Adipocyte (in vitro differentiated cells): ENCODE results near the gene ZNF497.

Source experiments
- DNase-seq: peaks from one replicate; pipeline ENCODE4 v3.0.0-alpha.2; 2015; ENCODE audit warnings: low read depth
- H3K27me3 ChIP-seq: replicated peaks from 2 replicates; pipeline ENCODE4 v1.7.0; 2013; ENCODE audit warnings: mild to moderate bottlenecking, low read length, moderate library complexity; ENCODE audit not compliant: control insufficient read depth, insufficient read depth
- H3K36me3 ChIP-seq: 2 replicates; pipeline ENCODE4 v1.7.0; 2013; ENCODE audit warnings: low read length, mild to moderate bottlenecking, moderate library complexity; ENCODE audit not compliant: control insufficient read depth, insufficient read depth, severe bottlenecking
- H3K4me1 ChIP-seq: 2 replicates; pipeline ENCODE4 v1.7.0; 2013; ENCODE audit warnings: mild to moderate bottlenecking, low read length, moderate library complexity; ENCODE audit not compliant: control insufficient read depth, insufficient read depth
- H3K4me3 ChIP-seq: 2 replicates; pipeline ENCODE4 v1.7.0; 2013; ENCODE audit warnings: mild to moderate bottlenecking, low read length, moderate library complexity
- H3K9ac ChIP-seq: 2 replicates; pipeline ENCODE4 v1.7.0; 2013; ENCODE audit warnings: mild to moderate bottlenecking, low read length, moderate library complexity
- H3K9me3 ChIP-seq: 2 replicates; pipeline ENCODE4 v1.7.0; 2013; ENCODE audit warnings: mild to moderate bottlenecking, low read length, moderate library complexity; ENCODE audit not compliant: control insufficient read depth

Gene ZNF497

GRCh38 chr19:58388175-58388526 lies 25.6 kb upstream of the ZNF497 start:
- H3K36me3 ChIP-seq: peaks cover 42% of the 10 kb centered on the region
- no peak for DNase-seq

GRCh38 chr19:58387338-58388174 lies 25.0 kb upstream of the ZNF497 start:
- Histone ChIP-seq H3K4me3 (peak overlapping the region; percentile 94), H3K9me3 (no peaks in the 10 kb centered on the region), H3K4me1 (peaks cover 34% of the 10 kb centered on the region), H3K27me3 (no peaks in the 10 kb centered on the region), H3K36me3 (peaks cover 36% of the 10 kb centered on the region), H3K9ac (peak overlapping the region; percentile 100)
- peak; percentile 40 for DNase-seq

More at GRCh38 chr19:58388175-58388526, 25.6 kb upstream of the ZNF497 start:
- Histone ChIP-seq H3K4me1 (peaks cover 34% of the 10 kb centered on the region), H3K27me3 (no peaks in the 10 kb centered on the region), H3K4me3 (peak overlapping the region; percentile 94), H3K9me3 (no peaks in the 10 kb centered on the region), H3K9ac (peak overlapping the region; percentile 100)

- Histone ChIP-seq H3K4me1 (peaks cover 39% of the 10 kb centered on the region), H3K4me3 (peak within 1 kb of the TSS; percentile 94), H3K36me3 (peaks cover 29% of the 10 kb centered on the region), H3K9me3 (no peaks in the 10 kb centered on the region), H3K9ac (peak within 1 kb of the TSS; percentile 100), H3K27me3 (no peaks in the 10 kb centered on the region)
- DNase-seq: peak; percentile 99
These were observed 24.2 kb upstream of the ZNF497 start, which contains the start of gene RPS5 for GRCh38 chr19:58386576-58387337. Gene RPS5, plus strand, starts transcription at chr19:58387269. Its CDS starts 869 bp downstream, at chr19:58388138.

- H3K4me1 ChIP-seq: peaks cover 40% of the 10 kb centered on the region
- peak overlapping the region; percentile 94 for H3K4me3 ChIP-seq
- H3K9me3 ChIP-seq: no peaks in the 10 kb centered on the region
- H3K9ac ChIP-seq: peak overlapping the region; percentile 100
- peaks cover 23% of the 10 kb centered on the region for H3K36me3 ChIP-seq
- no peaks in the 10 kb centered on the region for H3K27me3 ChIP-seq
- no peak for DNase-seq
These were observed 23.5 kb upstream of the ZNF497 start for GRCh38 chr19:58385891-58386575.

GRCh38 chr19:58385313-58385890 lies 22.9 kb upstream of the ZNF497 start:
- peaks cover 35% of the 10 kb centered on the region for H3K4me1 ChIP-seq
- H3K36me3 ChIP-seq: peaks cover 16% of the 10 kb centered on the region
- peak overlapping the region; percentile 94 for H3K4me3 ChIP-seq
- peak overlapping the region; percentile 100 for H3K9ac ChIP-seq
- no peaks in the 10 kb centered on the region for H3K27me3 ChIP-seq
- no peak for DNase-seq
- no peaks in the 10 kb centered on the region for H3K9me3 ChIP-seq

DNA sequence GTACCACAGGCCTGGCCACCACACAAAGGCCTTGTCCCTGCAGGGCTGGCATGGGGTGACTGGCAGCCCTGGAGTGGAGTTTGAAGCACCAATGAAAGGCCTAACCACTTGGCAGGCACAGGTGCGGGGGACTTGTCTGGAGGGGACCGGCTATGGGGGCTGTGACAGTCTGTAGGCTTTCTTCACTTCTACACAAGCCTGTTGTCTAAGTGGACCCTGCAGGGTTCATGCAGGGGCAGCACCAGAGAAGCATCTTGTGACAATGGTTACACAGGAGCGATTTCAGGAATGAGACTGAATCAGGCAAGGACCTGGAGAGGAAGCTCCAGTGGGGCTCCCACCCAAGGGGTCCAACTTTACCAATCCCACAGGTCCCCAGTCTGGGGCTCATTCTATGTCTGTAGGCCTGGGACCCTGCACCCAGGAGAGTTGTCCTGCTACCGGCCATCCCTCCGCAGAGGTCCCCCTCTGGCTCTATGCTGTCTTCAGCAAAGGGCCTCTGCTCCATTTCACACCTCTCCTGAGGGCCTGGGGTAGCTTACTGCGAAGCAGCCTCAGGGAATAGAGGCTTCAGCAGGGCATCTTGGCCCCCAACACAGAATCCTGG lies 20.5 kb upstream of the ZNF497 start:
- Histone ChIP-seq H3K36me3 (peaks cover under 1% of the 10 kb centered on the region), H3K9me3 (no peaks in the 10 kb centered on the region), H3K4me1 (peaks cover 36% of the 10 kb centered on the region), H3K27me3 (no peaks in the 10 kb centered on the region), H3K9ac (no peak overlapping the region), H3K4me3 (no peak overlapping the region)
- no peak for DNase-seq

DNA sequence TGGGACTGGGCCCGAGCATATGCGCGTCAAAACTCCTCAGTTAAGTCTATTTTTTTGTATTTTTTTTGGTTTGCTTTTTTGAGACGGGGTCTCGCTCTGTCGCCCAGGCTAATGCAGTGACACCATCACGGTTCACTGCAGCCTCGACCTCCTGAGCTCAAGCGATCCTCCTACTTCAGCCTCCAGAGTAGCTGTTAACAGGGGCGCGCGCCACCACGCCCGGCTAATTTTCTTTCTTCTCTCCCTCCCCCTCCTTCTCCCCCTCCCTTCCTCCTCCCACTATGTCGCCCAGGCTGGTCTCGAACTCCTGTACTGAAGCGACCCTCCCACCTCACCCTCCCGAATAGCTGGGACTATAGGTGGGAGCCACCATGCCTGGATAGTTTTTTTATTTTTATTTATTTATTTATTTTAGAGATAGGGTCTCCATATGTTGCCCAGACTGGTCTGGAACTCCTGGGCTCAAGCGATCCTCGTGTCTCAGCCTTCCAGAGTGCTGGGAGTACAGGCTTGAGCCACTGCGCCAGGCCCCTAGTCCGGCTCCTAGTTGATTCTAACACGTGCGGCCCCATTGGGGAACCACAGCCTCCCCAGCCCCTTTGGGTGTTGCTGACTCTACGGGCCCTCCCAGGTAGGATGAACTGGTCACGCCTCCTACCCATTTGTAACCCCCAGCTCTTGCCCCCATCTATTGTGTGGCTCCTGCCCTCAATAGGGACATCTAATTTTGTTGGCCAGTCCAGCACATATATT lies 19.1 kb upstream of the ZNF497 start:
- DNase-seq: no peak
- Histone ChIP-seq H3K9me3 (no peaks in the 10 kb centered on the region), H3K4me1 (peaks cover 31% of the 10 kb centered on the region), H3K36me3 (no peaks in the 10 kb centered on the region), H3K27me3 (no peaks in the 10 kb centered on the region), H3K4me3 (peak overlapping the region; percentile 87), H3K9ac (peak overlapping the region; percentile 91)

GRCh38 chr19:58380662-58381459 lies 18.3 kb upstream of the ZNF497 start, which contains the start of gene ZNF837:
Gene ZNF837, minus strand, starts transcription at chr19:58381030. Its CDS starts 11,698 bp downstream, at chr19:58369332.
- no peaks in the 10 kb centered on the region for H3K36me3 ChIP-seq
- H3K4me1 ChIP-seq: peaks cover 25% of the 10 kb centered on the region
- H3K9ac ChIP-seq: peak within 1 kb of the TSS; percentile 91
- H3K9me3 ChIP-seq: no peaks in the 10 kb centered on the region
- peak within 1 kb of the TSS; percentile 87 for H3K4me3 ChIP-seq
- H3K27me3 ChIP-seq: no peaks in the 10 kb centered on the region
- peak; percentile 100 for DNase-seq

GRCh38 chr19:58380037-58380661 lies 17.6 kb upstream of the ZNF497 start:
- DNase-seq: no peak
- Histone ChIP-seq H3K4me3 (peak overlapping the region; percentile 87), H3K27me3 (no peaks in the 10 kb centered on the region), H3K4me1 (peaks cover 17% of the 10 kb centered on the region), H3K36me3 (no peaks in the 10 kb centered on the region), H3K9me3 (no peaks in the 10 kb centered on the region), H3K9ac (peak overlapping the region; percentile 91)
